ENCODE measurements around the gene TRAF3.

The TRAF3 gene

GRCh38 chr14:102909462-102909861 lies 132.2 kb downstream of the TRAF3 start:
- no peak for DNase-seq (ENCODE audit: low read depth)

GRCh38 chr14:102909911-102910310 lies 132.7 kb downstream of the TRAF3 start:
- no peak for DNase-seq (ENCODE audit: low read depth)

GRCh38 chr14:102910442-102910841 lies 133.2 kb downstream of the TRAF3 start:
- DNase-seq (ENCODE audit: low read depth) = no peak

GRCh38 chr14:102911541-102911951 lies 134.3 kb downstream of the TRAF3 start:
- no peak for DNase-seq (ENCODE audit: low read depth)

GRCh38 chr14:102911991-102912761 lies 134.9 kb downstream of the TRAF3 start:
- DNase-seq (ENCODE audit: low read depth) = no peak

GRCh38 chr14:102913341-102914211 lies 136.3 kb downstream of the TRAF3 start:
- no peak for DNase-seq (ENCODE audit: low read depth)

GRCh38 chr14:102914474-102915291 lies 137.4 kb downstream of the TRAF3 start:
- no peak for DNase-seq (ENCODE audit: low read depth)

- DNase-seq (ENCODE audit: low read depth) = no peak
Observed at GRCh38 chr14:102915292-102916110, 138.3 kb downstream of the TRAF3 start.

- DNase-seq (ENCODE audit: low read depth) = no peak
Observed at GRCh38 chr14:102916347-102917055, 139.3 kb downstream of the TRAF3 start.

GRCh38 chr14:102917056-102917385 lies 139.8 kb downstream of the TRAF3 start:
- no peak for DNase-seq (ENCODE audit: low read depth)

- peak; percentile 39 for DNase-seq (ENCODE audit: low read depth)
Observed at GRCh38 chr14:102917469-102918211, 140.4 kb downstream of the TRAF3 start.

- DNase-seq (ENCODE audit: low read depth) = no peak
Observed at GRCh38 chr14:102918438-102918837, 141.2 kb downstream of the TRAF3 start.

GRCh38 chr14:102920273-102920997 lies 143.2 kb downstream of the TRAF3 start:
- DNase-seq (ENCODE audit: low read depth) = no peak

- no peak for DNase-seq (ENCODE audit: low read depth)
Observed at GRCh38 chr14:102920998-102921304, 143.7 kb downstream of the TRAF3 start.

- no peak for DNase-seq (ENCODE audit: low read depth)
Observed at GRCh38 chr14:102922490-102923200, 145.4 kb downstream of the TRAF3 start, which contains the start of gene AMN. Gene AMN, plus strand, starts transcription at chr14:102922663. Its CDS starts 26 bp downstream, at chr14:102922689.

GRCh38 chr14:102923201-102923924 lies 146.1 kb downstream of the TRAF3 start:
- no peak for DNase-seq (ENCODE audit: low read depth)

GRCh38 chr14:102923925-102924486 lies 146.8 kb downstream of the TRAF3 start:
- DNase-seq (ENCODE audit: low read depth) = no peak

Measured in activated gamma-delta T cell treated with anti-CD3 and anti-CD28 coated beads, Interleukin-2, amount 50 U/mL, for 16 hours (primary cell).